Panc1 (cell line): ENCODE data around the gene ETNK2. TPM values are rescaled to one million over a fixed set of nuclear protein-coding genes. Genes with fewer than 3 reads are reported as not detected.

Experiments used
- ATAC-seq: fragments of 200-7000 bp; cut with Tn5 transposase; 2 replicates; pipeline ENCODE4 v1.9.1; 2020; ENCODE audit warnings: mild to moderate bottlenecking, moderate library complexity
- BruUV-seq: library from RNA; stranded (reverse); fragments of 400-500 nt; replicated peaks from 2 replicates; lab custom pipeline; 2021; lab: Mats Ljungman, UMichigan
- CTCF ChIA-PET: fragments of 300-600 bp; sonication (Branson Sonifier 250); formaldehyde crosslinking; loops from one replicate; lab custom pipeline; 2022; ENCODE audit warnings: antibody characterized with exemption; lab: Charles Lee
- POLR2A ChIA-PET: fragments of 300-600 bp; sonication (Branson Sonifier 250); formaldehyde crosslinking; loops from one replicate; lab custom pipeline; 2022; ENCODE audit warnings: antibody characterized with exemption; lab: Charles Lee
- DNase-seq: peaks from one replicate; pipeline ENCODE4 v3.0.0-alpha.2; 2010; ENCODE audit warnings: low read depth, low spot score
- H3K27ac ChIP-seq: 2 replicates; pipeline ENCODE4 v1.5.1; 2011; ENCODE audit warnings: mild to moderate bottlenecking, low read length, inconsistent platforms
- H3K27me3 ChIP-seq: fragments of 200-500 bp; sonication (Bioruptor generic); 2 replicates; pipeline ENCODE4 v1.6.0; 2014; ENCODE audit warnings: low read length, inconsistent platforms; ENCODE audit not compliant: control insufficient read depth, insufficient read depth
- H3K36me3 ChIP-seq: fragments of 200-500 bp; sonication (Bioruptor generic); 2 replicates; pipeline ENCODE4 v1.5.1; 2014; ENCODE audit warnings: inconsistent platforms, mild to moderate bottlenecking, low read length, moderate library complexity; ENCODE audit not compliant: control insufficient read depth, insufficient read depth
- H3K4me1 ChIP-seq: 2 replicates; pipeline ENCODE4 v1.5.1; 2011; ENCODE audit warnings: inconsistent platforms, mild to moderate bottlenecking, low read length, moderate library complexity; ENCODE audit not compliant: control insufficient read depth, insufficient read depth
- H3K4me3 ChIP-seq, 2 experiments: 2 replicates each; pipeline ENCODE4 v1.5.1; 2011 to 2012; ENCODE audit warnings: low read depth in 2 of 2, low read length in 2 of 2, mild to moderate bottlenecking in 2 of 2, inconsistent platforms in 1 of 2, moderate library complexity in 1 of 2
- H3K9me3 ChIP-seq: fragments of 200-500 bp; sonication (Bioruptor generic); 2 replicates; pipeline ENCODE4 v1.5.1; 2014; ENCODE audit warnings: low read depth, mild to moderate bottlenecking, inconsistent platforms, low read length, moderate library complexity; ENCODE audit not compliant: control insufficient read depth, insufficient read depth
- CTCF ChIP-seq: fragments of 450-650 bp; IDR thresholded peaks from 2 replicates; pipeline ENCODE4 v1.5.1; 2017; ENCODE audit warnings: mild to moderate bottlenecking
- POLR2AphosphoS5 ChIP-seq: IDR thresholded peaks from 2 replicates; pipeline ENCODE4 v1.6.1; 2012; ENCODE audit warnings: mild to moderate bottlenecking, low read depth, low read length, moderate library complexity
- REST ChIP-seq, 2 experiments: IDR thresholded peaks; 2 replicates each; pipeline ENCODE4 v1.6.1; 2011 to 2012; ENCODE audit warnings: low read depth in 2 of 2, control low read depth in 1 of 2, low read length in 1 of 2, mild to moderate bottlenecking in 1 of 2, moderate library complexity in 1 of 2; ENCODE audit not compliant: insufficient read depth in 1 of 2
- SIN3A ChIP-seq: IDR thresholded peaks from 2 replicates; pipeline ENCODE4 v1.6.1; 2012; ENCODE audit warnings: low read depth, mild to moderate bottlenecking, low read length, moderate library complexity, borderline replicate concordance; ENCODE audit not compliant: insufficient read depth
- TCF7L2 ChIP-seq: IDR thresholded peaks from 2 replicates; pipeline ENCODE4 v1.6.1; 2011; ENCODE audit warnings: mild to moderate bottlenecking, low read depth, low read length, inconsistent platforms
- in situ Hi-C: cut with HindIII; loops from 2 replicates; pipeline ENCODE4 v1.10.0; 2016; ENCODE audit warnings: low sequenced_read_pairs, low pct_unique_long_range_greater_than_20kb
- intact Hi-C: fragments of 100-400 bp; cut with micrococcal nuclease; formaldehyde crosslinking; loops from one replicate; pipeline ENCODE4 v1.10.0; 2022; ENCODE audit not compliant: unreplicated experiment
- total RNA-seq: library from RNA; stranded (reverse); gene quantifications from one replicate; pipeline ENCODE4 v1.2.1, GENCODE V29; 2021; ENCODE audit not compliant: unreplicated experiment

ETNK2 gene
- total RNA-seq, 1 experiment from 2014 or later, result 6.7 TPM

DNA sequence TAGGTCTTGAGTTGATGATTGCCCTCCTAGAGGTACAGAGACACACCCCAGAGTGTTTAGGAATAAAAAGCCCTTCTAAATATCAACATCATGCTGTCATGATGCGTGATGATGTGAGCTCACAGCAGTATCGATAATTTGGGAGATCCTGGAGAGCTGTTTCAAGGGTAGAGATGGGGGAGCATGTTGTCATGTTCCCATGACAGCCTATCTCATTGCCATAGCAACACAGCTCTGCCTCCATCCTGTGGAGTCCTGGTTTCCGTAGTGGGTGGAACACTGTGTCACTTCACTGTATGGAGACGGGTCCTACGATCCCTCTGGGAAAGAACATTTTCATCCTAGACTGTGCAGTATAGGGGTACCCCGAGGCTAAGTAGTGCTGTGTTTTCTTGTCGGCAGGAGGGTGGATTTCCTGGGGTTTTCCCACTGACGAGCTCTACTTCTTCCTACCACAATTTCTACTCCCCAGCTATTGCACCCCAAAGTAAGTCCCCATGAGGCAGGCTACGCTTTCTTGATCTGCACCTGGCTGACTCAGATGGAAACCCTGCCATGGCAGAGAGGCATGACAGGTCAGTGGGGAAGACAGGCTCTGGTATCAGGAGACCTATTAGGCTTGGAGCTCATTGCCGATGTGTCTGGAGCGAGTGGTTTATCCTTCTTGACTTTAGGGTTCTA, 37.3 kb upstream of the ETNK2 start:
- H3K27ac ChIP-seq, result no peak overlapping the region
- ATAC-seq, result no peak
- in situ Hi-C loops, result no loop called here
- no peaks in the 10 kb centered on the region for H3K4me1 ChIP-seq
- H3K4me3 ChIP-seq, result no peak overlapping the region
- peaks cover 17% of the 10 kb centered on the region for H3K27me3 ChIP-seq
- ChIA-PET POLR2A (no interaction called here), CTCF (no interaction called here)
- no TSS peak for BruUV-seq
- DNase-seq, result no peak
- H3K9me3 ChIP-seq, result no peaks in the 10 kb centered on the region
- TF ChIP-seq POLR2AphosphoS5, result no peak
- TF ChIP-seq TCF7L2, result no peak
- no peak for TF ChIP-seq CTCF
- no peak for TF ChIP-seq SIN3A
- no peak for TF ChIP-seq REST (IDR thresholded peaks at IDR 0.05; ENCODE audit: insufficient read depth in 1 of 2, low read depth in 2 of 2, low read length in 1 of 2)
- intact Hi-C loops, result no loop called here
- no peaks in the 10 kb centered on the region for H3K36me3 ChIP-seq

- no peaks in the 10 kb centered on the region for H3K9me3 ChIP-seq
- ATAC-seq (no peak), DNase-seq (no peak)
- intact Hi-C loops (no loop called here), in situ Hi-C loops (no loop called here)
- no peaks in the 10 kb centered on the region for H3K36me3 ChIP-seq
- BruUV-seq, result no TSS peak
- H3K27me3 ChIP-seq, result peaks cover 15% of the 10 kb centered on the region
- POLR2A ChIA-PET, result no interaction called here
- H3K4me1 ChIP-seq, result no peaks in the 10 kb centered on the region
- H3K4me3 ChIP-seq, result no peak overlapping the region
- TF ChIP-seq CTCF (no peak), POLR2AphosphoS5 (no peak), REST (IDR thresholded peaks at IDR 0.05; ENCODE audit: insufficient read depth in 1 of 2, low read depth in 2 of 2, low read length in 1 of 2) (no peak), TCF7L2 (no peak), SIN3A (no peak)
- CTCF ChIA-PET, result no interaction called here
- H3K27ac ChIP-seq, result no peak overlapping the region
Observed at GRCh38 chr1:204186597-204186996, 34.8 kb upstream of the ETNK2 start.
